GM19452 (cell line): Measurements from ENCODE around the gene CCDC30.

Source experiments
- ATAC-seq: cut with Tn5 transposase; IDR thresholded peaks from one replicate; pipeline ENCODE4 v1.9.1; 2021; ENCODE audit not compliant: unreplicated experiment

CCDC30 gene

GRCh38 chr1:42690477-42691156 lies 227.5 kb downstream of the CCDC30 start:
- no peak for ATAC-seq

GRCh38 chr1:42691157-42691498 lies 228.0 kb downstream of the CCDC30 start:
- no peak for ATAC-seq

DNA sequence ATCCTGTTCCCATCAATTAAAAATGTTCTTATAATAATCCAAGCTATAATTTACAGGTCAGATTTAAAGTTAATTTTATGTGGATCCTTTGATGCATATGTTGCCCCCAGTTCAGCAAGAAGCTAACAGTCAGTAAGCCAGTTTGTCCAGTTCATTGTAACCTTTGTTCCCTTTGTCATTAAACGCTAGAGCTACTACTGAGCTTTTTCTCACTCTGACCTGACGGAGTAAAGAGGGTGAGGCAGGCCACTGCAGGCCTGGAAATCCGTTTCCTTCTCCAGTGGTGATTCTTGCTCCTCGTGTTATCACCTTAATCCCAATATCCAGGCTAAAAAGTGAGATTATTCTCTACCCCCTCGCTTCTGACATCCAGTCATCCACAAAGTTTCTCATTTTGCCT lies 229.4 kb downstream of the CCDC30 start:
- no peak for ATAC-seq

- no peak for ATAC-seq
Observed at GRCh38 chr1:42692911-42693310, 229.8 kb downstream of the CCDC30 start.

- ATAC-seq: no peak
Observed at GRCh38 chr1:42698081-42698813, 235.2 kb downstream of the CCDC30 start.

- ATAC-seq: no peak
Observed at GRCh38 chr1:42700006-42700405, 236.9 kb downstream of the CCDC30 start.

DNA sequence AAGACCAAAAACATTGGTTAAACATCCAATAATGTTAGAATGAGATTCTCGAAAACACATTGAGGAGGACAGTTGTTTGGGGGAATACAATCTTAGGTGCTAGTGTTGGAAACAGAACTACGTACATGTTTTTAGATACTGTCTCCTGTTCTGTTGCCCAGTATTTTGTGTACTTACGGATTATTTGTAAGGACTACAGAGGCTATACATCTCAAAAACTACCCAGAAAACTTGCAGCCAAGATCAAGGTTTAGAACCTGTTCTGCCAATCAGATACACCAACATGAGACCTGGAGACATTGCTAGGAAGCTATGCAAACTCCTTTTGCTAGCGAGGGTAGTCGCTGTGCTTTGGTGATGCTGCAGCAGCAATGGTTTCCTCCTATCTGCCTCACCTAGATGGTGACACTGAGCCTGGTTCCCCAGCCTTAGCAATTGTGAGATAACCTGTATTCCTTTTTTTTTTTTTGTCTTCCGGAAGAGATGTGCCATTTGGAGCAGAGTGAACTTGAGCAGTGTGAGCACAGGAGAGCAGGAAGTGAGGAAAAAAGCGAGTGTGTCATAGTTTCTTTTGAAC lies 240.9 kb downstream of the CCDC30 start:
- ATAC-seq: no peak
